NCI-H2227 (cell line): ENCODE measurements around the gene SRP68.
"Not testable (repeated sequence)": the region's sequence is repeated elsewhere in the genome, so short reads cannot be mapped to it uniquely, and the experiment has no call there.

Experiments used
- DNase-seq: peaks from one replicate; lab custom pipeline; 2025; ENCODE audit not compliant: unreplicated experiment; lab: John Stamatoyannopoulos, UW

The SRP68 gene

GRCh38 chr17:76089680-76090516 lies 17.6 kb upstream of the SRP68 start:
- no peak for DNase-seq

GRCh38 chr17:76088868-76089576 lies 16.7 kb upstream of the SRP68 start:
- DNase-seq, result no peak

GRCh38 chr17:76088041-76088867 lies 15.9 kb upstream of the SRP68 start:
- DNase-seq, result no peak

- DNase-seq, result no peak
Observed at GRCh38 chr17:76087531-76087930, 15.2 kb upstream of the SRP68 start.

- DNase-seq, result no peak
Observed at GRCh38 chr17:76086384-76086783, 14.1 kb upstream of the SRP68 start.

- no peak for DNase-seq
Observed at GRCh38 chr17:76085731-76086366, 13.5 kb upstream of the SRP68 start.

GRCh38 chr17:76085066-76085730 lies 12.9 kb upstream of the SRP68 start:
- DNase-seq, result no peak

- no peak for DNase-seq
Observed at GRCh38 chr17:76083536-76084182, 11.3 kb upstream of the SRP68 start.

- DNase-seq, result no peak
Observed at GRCh38 chr17:76082326-76083251, 10.3 kb upstream of the SRP68 start.

- no peak for DNase-seq
Observed at GRCh38 chr17:76081295-76082210, 9.2 kb upstream of the SRP68 start.

- DNase-seq, result no peak
Observed at GRCh38 chr17:76080768-76081287, 8.5 kb upstream of the SRP68 start.

- no peak for DNase-seq
Observed at GRCh38 chr17:76079956-76080767, 7.8 kb upstream of the SRP68 start.

- no peak for DNase-seq
Observed at GRCh38 chr17:76079535-76079955, 7.2 kb upstream of the SRP68 start.

- no peak for DNase-seq
Observed at GRCh38 chr17:76078860-76079534, 6.7 kb upstream of the SRP68 start, which contains the start of gene ZACN. Gene ZACN (plus strand): TSS chr17:76079182. CDS start chr17:76079265, 83 bp downstream.

GRCh38 chr17:76078370-76078769 lies 6.1 kb upstream of the SRP68 start:
- DNase-seq, result not testable (repeated sequence)

GRCh38 chr17:76077584-76078110 lies 5.3 kb upstream of the SRP68 start:
- DNase-seq, result no peak
